ENCODE results near the gene UPB1. TPM values are rescaled to one million over a fixed set of nuclear protein-coding genes. Genes with fewer than 3 reads are reported as not detected.

UPB1 gene
- total RNA-seq, 2 donors from 2014 or later: 0.05 to 5.0 TPM

DNA sequence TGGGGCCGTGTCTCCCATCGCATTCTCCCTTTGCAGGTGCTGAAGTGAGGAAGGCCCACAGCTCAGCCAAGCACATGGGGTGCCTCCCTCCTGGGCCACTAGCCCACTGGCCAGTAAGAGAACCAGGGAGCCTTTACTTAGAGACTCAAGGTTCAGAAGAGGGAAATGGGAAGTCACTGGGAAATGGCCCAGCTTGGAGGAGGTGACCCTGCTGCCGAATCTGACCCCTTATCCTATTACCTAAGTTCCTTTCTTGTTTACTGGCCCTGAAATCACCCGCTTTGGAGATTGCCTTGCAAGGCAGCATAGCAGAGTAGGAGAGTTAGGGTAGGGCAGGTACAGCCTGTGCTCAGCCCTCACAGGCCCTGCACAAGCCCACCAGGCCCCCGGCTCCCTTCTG lies 24.4 kb downstream of the UPB1 start:
- H3K4me1 ChIP-seq (replicated peaks): no peaks in the 10 kb centered on the region
- 93% methylated on average over 5 of the region's 5 CpGs for WGBS
- no peak overlapping the region for H3K27ac ChIP-seq
- intact Hi-C loops (cut with DNase I): no loop called here
- no peaks in the 10 kb centered on the region for H3K36me3 ChIP-seq
- H3K27me3 ChIP-seq (replicated peaks; ENCODE audit: insufficient read depth): no peaks in the 10 kb centered on the region
- no peak for DNase-seq (ENCODE audit: low spot score)
- no peak for TF ChIP-seq POLR2AphosphoS5 (IDR thresholded peaks at IDR 0.05)
- TF ChIP-seq CTCF (IDR thresholded peaks at IDR 0.05): no peak
- no peak for TF ChIP-seq POLR2A (IDR thresholded peaks at IDR 0.05)
- H3K4me3 ChIP-seq: no peak overlapping the region
- H3K9me3 ChIP-seq: no peaks in the 10 kb centered on the region

DNA sequence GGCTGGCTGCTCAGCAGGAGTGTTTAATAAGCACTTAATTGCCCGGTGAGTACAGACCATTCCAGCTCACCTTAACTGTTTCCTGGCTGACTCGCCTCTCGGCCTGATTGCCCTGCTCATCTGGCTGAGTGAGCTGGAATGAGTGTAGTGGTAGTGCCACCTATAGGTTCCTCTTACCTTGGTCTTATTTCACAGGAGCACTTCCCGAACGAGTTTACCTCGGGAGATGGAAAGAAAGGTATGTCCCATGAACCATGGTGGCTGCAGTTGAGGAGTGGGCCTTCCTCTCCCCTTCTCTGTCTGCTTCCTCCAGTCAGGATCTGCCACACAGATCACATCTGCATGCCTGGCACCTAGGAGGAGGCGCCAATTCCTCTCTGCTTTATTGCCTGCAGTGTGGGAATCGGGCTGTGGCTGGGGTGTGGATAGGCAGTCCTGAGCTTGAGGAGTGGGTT lies 26.7 kb downstream of the UPB1 start:
- Histone ChIP-seq H3K27me3 (replicated peaks; ENCODE audit: insufficient read depth) (no peaks in the 10 kb centered on the region), H3K4me3 (no peak overlapping the region), H3K36me3 (no peaks in the 10 kb centered on the region), H3K27ac (no peak overlapping the region), H3K9me3 (no peaks in the 10 kb centered on the region), H3K4me1 (replicated peaks) (no peaks in the 10 kb centered on the region)
- TF ChIP-seq POLR2AphosphoS5 (IDR thresholded peaks at IDR 0.05): peak; percentile 76
- no peak for TF ChIP-seq POLR2A (IDR thresholded peaks at IDR 0.05)
- TF ChIP-seq CTCF (IDR thresholded peaks at IDR 0.05): peak; percentile 10 to 77 (median 63)
- WGBS: 21% methylated on average over 8 of the region's 8 CpGs
- intact Hi-C loops (cut with DNase I): loop anchor here (5.0 to 10.0 kb wide), 3 partner anchors 95 to 337 kb away; partner anchors contain the start of genes ADORA2A, SPECC1L and SUSD2
- peak; percentile 72 for DNase-seq (ENCODE audit: low spot score)

- 62% methylated on average over 2 of the region's 2 CpGs for WGBS
- Histone ChIP-seq H3K9me3 (no peaks in the 10 kb centered on the region), H3K4me3 (no peak overlapping the region), H3K27ac (no peak overlapping the region), H3K36me3 (no peaks in the 10 kb centered on the region), H3K4me1 (replicated peaks) (no peaks in the 10 kb centered on the region), H3K27me3 (replicated peaks; ENCODE audit: insufficient read depth) (no peaks in the 10 kb centered on the region)
- no peak for TF ChIP-seq POLR2A (IDR thresholded peaks at IDR 0.05)
- TF ChIP-seq CTCF (IDR thresholded peaks at IDR 0.05): no peak
- TF ChIP-seq POLR2AphosphoS5 (IDR thresholded peaks at IDR 0.05): no peak
- no peak for DNase-seq (ENCODE audit: low spot score)
- intact Hi-C loops (cut with DNase I): loop anchor here (5.0 to 10.0 kb wide), 3 partner anchors 97 to 339 kb away; partner anchors contain the start of genes ADORA2A, SPECC1L and SUSD2
These were observed 28.7 kb downstream of the UPB1 start for GRCh38 chr22:24523873-24524272.

GRCh38 chr22:24525416-24526037 lies 30.4 kb downstream of the UPB1 start:
- H3K4me3 ChIP-seq: no peak overlapping the region
- TF ChIP-seq CTCF (IDR thresholded peaks at IDR 0.05) (peak; percentile 65 to 82 (median 72)), POLR2A (IDR thresholded peaks at IDR 0.05) (no peak), POLR2AphosphoS5 (IDR thresholded peaks at IDR 0.05) (peak; percentile 31)
- H3K9me3 ChIP-seq: no peaks in the 10 kb centered on the region
- intact Hi-C loops (cut with DNase I): loop anchor here (10.0 kb wide), 2 partner anchors 251 to 341 kb away; partner anchors contain the start of genes SPECC1L and SUSD2
- DNase-seq (ENCODE audit: low spot score): peak; percentile 60
- whole genome bisulfite sequencing: 7% methylated on average over 12 of the region's 12 CpGs
- H3K27ac ChIP-seq: no peak overlapping the region
- no peaks in the 10 kb centered on the region for H3K4me1 ChIP-seq (replicated peaks)
- H3K27me3 ChIP-seq (replicated peaks; ENCODE audit: insufficient read depth): no peaks in the 10 kb centered on the region
- H3K36me3 ChIP-seq: no peaks in the 10 kb centered on the region

- Histone ChIP-seq H3K27ac (no peak overlapping the region), H3K4me3 (no peak overlapping the region), H3K4me1 (replicated peaks) (no peaks in the 10 kb centered on the region), H3K36me3 (no peaks in the 10 kb centered on the region), H3K27me3 (replicated peaks; ENCODE audit: insufficient read depth) (no peaks in the 10 kb centered on the region), H3K9me3 (no peaks in the 10 kb centered on the region)
- 84% methylated on average over 2 of the region's 2 CpGs for WGBS
- intact Hi-C loops (cut with DNase I): loop anchor here (10.0 kb wide), 2 partner anchors 251 to 341 kb away; partner anchors contain the start of genes SPECC1L and SUSD2
- TF ChIP-seq POLR2A (IDR thresholded peaks at IDR 0.05) (no peak), CTCF (IDR thresholded peaks at IDR 0.05) (no peak), POLR2AphosphoS5 (IDR thresholded peaks at IDR 0.05) (no peak)
- DNase-seq (ENCODE audit: low spot score): no peak
These were observed 31.1 kb downstream of the UPB1 start for GRCh38 chr22:24526191-24526590.

All from prostate gland (tissue), 2 donors.